GM23338 (cell line): Measurements from ENCODE around the gene MPPED1. TPM values are rescaled to one million over a fixed set of nuclear protein-coding genes. Genes with fewer than 3 reads are reported as not detected.

Experiments
- ATAC-seq: fragments of 200-7000 bp; cut with Tn5 transposase; 3 replicates; pipeline ENCODE4 v1.9.1; 2020
- DNase-seq: peaks from one replicate; pipeline ENCODE4 v3.0.0-alpha.2; 2015; ENCODE audit warnings: low spot score
- H2AFZ ChIP-seq: fragments of 200-600 bp; sonication (generic); 2 replicates; pipeline ENCODE4 v1.8.0; 2016; ENCODE audit warnings: antibody characterized with exemption, mild to moderate bottlenecking, moderate library complexity
- H3F3A ChIP-seq: fragments of 200-600 bp; sonication (generic); replicated peaks from 2 replicates; pipeline ENCODE4 v1.8.0; 2017; ENCODE audit warnings: antibody characterized with exemption, mixed run types, low read depth
- H3K27ac ChIP-seq: fragments of 200-600 bp; sonication (generic); 2 replicates; pipeline ENCODE4 v1.6.1; 2016; ENCODE audit warnings: low read depth
- H3K27me3 ChIP-seq: fragments of 200-600 bp; sonication (generic); 2 replicates; pipeline ENCODE4 v1.8.0; 2016; ENCODE audit warnings: mild to moderate bottlenecking, mixed run types, moderate library complexity; ENCODE audit not compliant: insufficient read depth
- H3K36me3 ChIP-seq: fragments of 200-600 bp; sonication (generic); 2 replicates; pipeline ENCODE4 v1.8.0; 2016; ENCODE audit warnings: mild to moderate bottlenecking; ENCODE audit not compliant: insufficient read depth
- H3K4me1 ChIP-seq: fragments of 200-600 bp; sonication (generic); 2 replicates; pipeline ENCODE4 v1.8.0; 2016; ENCODE audit warnings: mild to moderate bottlenecking, moderate library complexity; ENCODE audit not compliant: insufficient read depth
- H3K4me2 ChIP-seq: fragments of 200-600 bp; sonication (generic); 2 replicates; pipeline ENCODE4 v1.7.1; 2017; ENCODE audit warnings: mixed run types
- H3K4me3 ChIP-seq: fragments of 200-600 bp; sonication (generic); 2 replicates; pipeline ENCODE4 v1.6.1; 2016; ENCODE audit warnings: mixed run types
- H3K79me2 ChIP-seq: fragments of 200-600 bp; sonication (generic); replicated peaks from 2 replicates; pipeline ENCODE4 v1.8.0; 2017; ENCODE audit warnings: mild to moderate bottlenecking; ENCODE audit not compliant: insufficient read depth
- H3K9me2 ChIP-seq: fragments of 200-600 bp; sonication (generic); 2 replicates; pipeline ENCODE4 v1.8.0; 2017; ENCODE audit not compliant: insufficient read depth
- H4K20me1 ChIP-seq: fragments of 200-600 bp; sonication (generic); replicated peaks from 2 replicates; pipeline ENCODE4 v1.8.0; 2017; ENCODE audit warnings: mild to moderate bottlenecking; ENCODE audit not compliant: insufficient read depth
- H3K27ac Mint-ChIP-seq: 2 replicates; pipeline ENCODE4 v1.8.0; 2020; ENCODE audit warnings: inconsistent platforms, mild to moderate bottlenecking, moderate library complexity, mixed read lengths
- H3K27me3 Mint-ChIP-seq: 3 replicates; pipeline ENCODE4 v1.8.0; 2022; ENCODE audit warnings: low read depth, mild to moderate bottlenecking, moderate library complexity, mixed read lengths, inconsistent platforms; ENCODE audit not compliant: insufficient read depth, poor library complexity
- H3K36me3 Mint-ChIP-seq: 3 replicates; pipeline ENCODE4 v1.8.0; 2021; ENCODE audit warnings: low read depth, mild to moderate bottlenecking, inconsistent platforms, moderate library complexity, mixed read lengths
- H3K4me1 Mint-ChIP-seq: 3 replicates; pipeline ENCODE4 v1.8.0; 2020; ENCODE audit warnings: mild to moderate bottlenecking, inconsistent platforms, mixed read lengths
- H3K4me3 Mint-ChIP-seq: 3 replicates; pipeline ENCODE4 v1.8.0; 2021; ENCODE audit warnings: moderate library complexity, mild to moderate bottlenecking, inconsistent platforms, mixed read lengths
- H3K9me3 Mint-ChIP-seq: 3 replicates; pipeline ENCODE4 v1.8.0; 2020; ENCODE audit warnings: moderate library complexity, mild to moderate bottlenecking, inconsistent platforms, mixed read lengths
- CREB1 ChIP-seq: fragments of 250-450 bp; sonication (Bioruptor Pico); IDR thresholded peaks from 2 replicates; pipeline ENCODE4 v1.5.0; 2020; ENCODE audit warnings: low read depth, mild to moderate bottlenecking, moderate library complexity
- EZH2 ChIP-seq: fragments of 200-600 bp; sonication (generic); IDR thresholded peaks from one replicate; pipeline ENCODE4 v1.8.0; 2017; ENCODE audit warnings: antibody characterized with exemption, mild to moderate bottlenecking, low read depth; ENCODE audit not compliant: unreplicated experiment
- EZH2phosphoT487 ChIP-seq: fragments of 200-600 bp; sonication (generic); IDR thresholded peaks from one replicate; pipeline ENCODE4 v1.8.1; 2018; ENCODE audit warnings: antibody characterized with exemption; ENCODE audit not compliant: unreplicated experiment
- JUNB ChIP-seq: IDR thresholded peaks from one replicate; pipeline ENCODE4 v1.6.1; 2016; ENCODE audit warnings: antibody characterized with exemption; ENCODE audit not compliant: unreplicated experiment
- NANOG ChIP-seq: IDR thresholded peaks from 2 replicates; pipeline ENCODE4 v1.6.1; 2016; ENCODE audit warnings: antibody characterized with exemption, borderline replicate concordance
- POLR2AphosphoS5 ChIP-seq: IDR thresholded peaks from 2 replicates; pipeline ENCODE4 v1.6.1; 2016; ENCODE audit warnings: antibody characterized with exemption, low read depth
- STAT1 ChIP-seq: IDR thresholded peaks from one replicate; pipeline ENCODE4 v1.6.1; 2016; ENCODE audit warnings: antibody characterized with exemption; ENCODE audit not compliant: unreplicated experiment
- ZNF114 ChIP-seq: fragments of 250-450 bp; sonication (Bioruptor Pico); IDR thresholded peaks from 2 replicates; pipeline ENCODE4 v1.5.0; 2020; ENCODE audit warnings: mild to moderate bottlenecking, moderate library complexity
- ZNF331 ChIP-seq: fragments of 250-450 bp; sonication (Bioruptor Pico); IDR thresholded peaks from 2 replicates; pipeline ENCODE4 v1.5.0; 2020; ENCODE audit warnings: low read depth, mild to moderate bottlenecking, moderate library complexity
- ZNF462 ChIP-seq: fragments of 250-450 bp; sonication (Bioruptor Pico); IDR thresholded peaks from 2 replicates; pipeline ENCODE4 v1.5.0; 2020; ENCODE audit warnings: mild to moderate bottlenecking, moderate library complexity
- polyA plus RNA-seq: library from polyadenylated mRNA; unstranded; fragments of >200 nt; fragmentation: Nextera tagmentation; extraction: Ambion mirVana; gene quantifications from 2 replicates; pipeline ENCODE4 v1.2.1, GENCODE V29; 2016
- total RNA-seq: library from RNA; depleted of rRNA; stranded (reverse); fragments of >200 nt; shearing (Covaris generic); gene quantifications from 2 replicates; pipeline ENCODE4 v1.2.3, GENCODE V29; 2014
- TF ChIP-seq, protein P1 (sequence below): IDR thresholded peaks from 2 replicates; pipeline ENCODE4 v1.6.1; 2016; ENCODE audit warnings: antibody characterized with exemption
- TF ChIP-seq, protein P2 (sequence below): IDR thresholded peaks from one replicate; pipeline ENCODE4 v1.6.1; 2018; ENCODE audit warnings: antibody characterized with exemption; ENCODE audit not compliant: unreplicated experiment
- TF ChIP-seq, protein P3 (sequence below), 2 experiments: fragments of 200-600 bp in 1 of 2; sonication (generic) in 1 of 2; conservative IDR thresholded peaks; 2 replicates each; pipeline versions ENCODE4 v1.5.1 to v1.6.1; 2016 to 2017; ENCODE audit warnings: antibody characterized with exemption in 2 of 2, low read depth in 2 of 2, mild to moderate bottlenecking in 2 of 2, moderate library complexity in 1 of 2

The MPPED1 gene
- total and polyA plus RNA-seq, 2 experiments from 2014 or later = 0.56 TPM; not detected in 1

DNA sequence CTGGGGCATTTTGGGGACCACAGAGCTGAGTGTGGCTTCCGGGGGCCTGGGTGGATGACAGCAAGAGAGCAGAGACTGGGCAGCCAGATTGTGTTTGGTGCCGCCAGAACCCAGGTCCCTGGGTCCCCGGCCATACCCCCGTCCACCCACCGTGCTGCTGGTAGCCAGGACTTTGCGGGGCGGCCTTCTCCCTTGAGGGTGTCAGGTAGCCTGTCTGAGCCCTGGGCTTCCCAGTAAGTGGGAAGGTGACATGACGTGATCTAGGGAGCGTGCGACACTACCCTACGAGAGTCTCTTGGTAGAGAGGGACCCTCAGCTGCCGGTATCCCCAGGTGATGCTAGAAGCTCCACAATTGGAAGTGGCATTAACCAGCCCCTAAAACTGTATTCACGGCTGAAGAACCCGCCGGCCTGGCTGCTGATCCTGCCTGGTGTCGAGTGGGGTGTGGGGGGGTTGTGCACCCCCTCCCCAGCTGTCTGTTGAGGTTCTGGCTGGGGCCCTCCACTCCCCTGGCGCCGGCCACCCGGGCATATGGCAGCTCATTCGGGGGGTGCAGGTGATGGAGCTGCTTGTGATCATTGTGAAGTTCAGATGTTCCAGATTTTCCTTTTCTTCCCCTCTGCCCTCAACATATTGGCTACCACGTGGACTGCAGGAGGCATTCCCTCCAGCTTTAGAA lies 66.9 kb downstream of the MPPED1 start:
- peaks cover 13% of the 10 kb centered on the region for H3K4me1 Mint-ChIP-seq
- H4K20me1 ChIP-seq = no peaks in the 10 kb centered on the region
- H3K9me3 Mint-ChIP-seq = no peaks in the 10 kb centered on the region
- no peaks in the 10 kb centered on the region for H3K36me3 ChIP-seq
- ATAC-seq (no peak), DNase-seq (no peak)
- no peaks in the 10 kb centered on the region for H3F3A ChIP-seq
- peaks cover 10% of the 10 kb centered on the region; the same call in 1 of the 2 replicates for H3K4me1 ChIP-seq
- TF ChIP-seq CREB1 (CRISPR knock-in tag) (no peak), JUNB (no peak), ZNF462 (CRISPR knock-in tag) (no peak), ZNF114 (CRISPR knock-in tag) (no peak), POLR2AphosphoS5 (no peak), STAT1 (no peak), EZH2 (no peak), NANOG (no peak), EZH2phosphoT487 (no peak), ZNF331 (CRISPR knock-in tag) (no peak)
- TF ChIP-seq, protein P1, sequence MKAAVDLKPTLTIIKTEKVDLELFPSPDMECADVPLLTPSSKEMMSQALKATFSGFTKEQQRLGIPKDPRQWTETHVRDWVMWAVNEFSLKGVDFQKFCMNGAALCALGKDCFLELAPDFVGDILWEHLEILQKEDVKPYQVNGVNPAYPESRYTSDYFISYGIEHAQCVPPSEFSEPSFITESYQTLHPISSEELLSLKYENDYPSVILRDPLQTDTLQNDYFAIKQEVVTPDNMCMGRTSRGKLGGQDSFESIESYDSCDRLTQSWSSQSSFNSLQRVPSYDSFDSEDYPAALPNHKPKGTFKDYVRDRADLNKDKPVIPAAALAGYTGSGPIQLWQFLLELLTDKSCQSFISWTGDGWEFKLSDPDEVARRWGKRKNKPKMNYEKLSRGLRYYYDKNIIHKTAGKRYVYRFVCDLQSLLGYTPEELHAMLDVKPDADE = no peak
- TF ChIP-seq, protein P2, sequence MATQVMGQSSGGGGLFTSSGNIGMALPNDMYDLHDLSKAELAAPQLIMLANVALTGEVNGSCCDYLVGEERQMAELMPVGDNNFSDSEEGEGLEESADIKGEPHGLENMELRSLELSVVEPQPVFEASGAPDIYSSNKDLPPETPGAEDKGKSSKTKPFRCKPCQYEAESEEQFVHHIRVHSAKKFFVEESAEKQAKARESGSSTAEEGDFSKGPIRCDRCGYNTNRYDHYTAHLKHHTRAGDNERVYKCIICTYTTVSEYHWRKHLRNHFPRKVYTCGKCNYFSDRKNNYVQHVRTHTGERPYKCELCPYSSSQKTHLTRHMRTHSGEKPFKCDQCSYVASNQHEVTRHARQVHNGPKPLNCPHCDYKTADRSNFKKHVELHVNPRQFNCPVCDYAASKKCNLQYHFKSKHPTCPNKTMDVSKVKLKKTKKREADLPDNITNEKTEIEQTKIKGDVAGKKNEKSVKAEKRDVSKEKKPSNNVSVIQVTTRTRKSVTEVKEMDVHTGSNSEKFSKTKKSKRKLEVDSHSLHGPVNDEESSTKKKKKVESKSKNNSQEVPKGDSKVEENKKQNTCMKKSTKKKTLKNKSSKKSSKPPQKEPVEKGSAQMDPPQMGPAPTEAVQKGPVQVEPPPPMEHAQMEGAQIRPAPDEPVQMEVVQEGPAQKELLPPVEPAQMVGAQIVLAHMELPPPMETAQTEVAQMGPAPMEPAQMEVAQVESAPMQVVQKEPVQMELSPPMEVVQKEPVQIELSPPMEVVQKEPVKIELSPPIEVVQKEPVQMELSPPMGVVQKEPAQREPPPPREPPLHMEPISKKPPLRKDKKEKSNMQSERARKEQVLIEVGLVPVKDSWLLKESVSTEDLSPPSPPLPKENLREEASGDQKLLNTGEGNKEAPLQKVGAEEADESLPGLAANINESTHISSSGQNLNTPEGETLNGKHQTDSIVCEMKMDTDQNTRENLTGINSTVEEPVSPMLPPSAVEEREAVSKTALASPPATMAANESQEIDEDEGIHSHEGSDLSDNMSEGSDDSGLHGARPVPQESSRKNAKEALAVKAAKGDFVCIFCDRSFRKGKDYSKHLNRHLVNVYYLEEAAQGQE = no peak
- TF ChIP-seq, protein P3, sequence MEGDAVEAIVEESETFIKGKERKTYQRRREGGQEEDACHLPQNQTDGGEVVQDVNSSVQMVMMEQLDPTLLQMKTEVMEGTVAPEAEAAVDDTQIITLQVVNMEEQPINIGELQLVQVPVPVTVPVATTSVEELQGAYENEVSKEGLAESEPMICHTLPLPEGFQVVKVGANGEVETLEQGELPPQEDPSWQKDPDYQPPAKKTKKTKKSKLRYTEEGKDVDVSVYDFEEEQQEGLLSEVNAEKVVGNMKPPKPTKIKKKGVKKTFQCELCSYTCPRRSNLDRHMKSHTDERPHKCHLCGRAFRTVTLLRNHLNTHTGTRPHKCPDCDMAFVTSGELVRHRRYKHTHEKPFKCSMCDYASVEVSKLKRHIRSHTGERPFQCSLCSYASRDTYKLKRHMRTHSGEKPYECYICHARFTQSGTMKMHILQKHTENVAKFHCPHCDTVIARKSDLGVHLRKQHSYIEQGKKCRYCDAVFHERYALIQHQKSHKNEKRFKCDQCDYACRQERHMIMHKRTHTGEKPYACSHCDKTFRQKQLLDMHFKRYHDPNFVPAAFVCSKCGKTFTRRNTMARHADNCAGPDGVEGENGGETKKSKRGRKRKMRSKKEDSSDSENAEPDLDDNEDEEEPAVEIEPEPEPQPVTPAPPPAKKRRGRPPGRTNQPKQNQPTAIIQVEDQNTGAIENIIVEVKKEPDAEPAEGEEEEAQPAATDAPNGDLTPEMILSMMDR (conservative IDR thresholded peaks at IDR 0.05; ENCODE audit: low read depth in 2 of 2) = no peak
- H3K27ac ChIP-seq = no peak overlapping the region
- H2AFZ ChIP-seq = no peak overlapping the region
- H3K27ac Mint-ChIP-seq = no peak overlapping the region
- H3K27me3 Mint-ChIP-seq = peaks cover 8% of the 10 kb centered on the region
- H3K9me2 ChIP-seq = no peaks in the 10 kb centered on the region
- no peak overlapping the region for H3K4me3 ChIP-seq
- H3K79me2 ChIP-seq = no peaks in the 10 kb centered on the region
- no peaks in the 10 kb centered on the region for H3K36me3 Mint-ChIP-seq
- H3K27me3 ChIP-seq = no peaks in the 10 kb centered on the region
- H3K4me2 ChIP-seq = no peak overlapping the region
- H3K4me3 Mint-ChIP-seq = no peak overlapping the region
